Superior temporal gyrus (tissue), 1 donor: ENCODE measurements around the gene B3GLCT.
"Not testable (repeated sequence)": the region's sequence is repeated elsewhere in the genome, so short reads cannot be mapped to it uniquely, and the experiment has no call there.

Experiments
- DNase-seq: peaks from one replicate; pipeline ENCODE4 v3.0.0-alpha.2; 2016; ENCODE audit errors: extremely low spot score

B3GLCT gene

GRCh38 chr13:31199849-31200636 lies at the start of gene B3GLCT:
TSS of gene B3GLCT (plus strand) at chr13:31199975. CDS start at chr13:31200085, 110 bp downstream.
- DNase-seq, result peak; percentile 78

GRCh38 chr13:31150315-31150985 lies 49.3 kb upstream of the B3GLCT start:
- DNase-seq, result no peak

- DNase-seq, result no peak
Measured at GRCh38 chr13:31151837-31152236, 47.9 kb upstream of the B3GLCT start.

GRCh38 chr13:31154939-31155338 lies 44.8 kb upstream of the B3GLCT start:
- no peak for DNase-seq

GRCh38 chr13:31159306-31159705 lies 40.5 kb upstream of the B3GLCT start:
- peak; percentile 26 for DNase-seq

GRCh38 chr13:31160857-31161556 lies 38.8 kb upstream of the B3GLCT start:
- peak; percentile 75 for DNase-seq

- DNase-seq, result peak; percentile 99
Measured at GRCh38 chr13:31161557-31162150, 38.1 kb upstream of the B3GLCT start, which contains the start of gene HSPH1. TSS of gene HSPH1 (minus strand) at chr13:31161904. CDS start at chr13:31161582, 322 bp downstream.

- DNase-seq, result peak; percentile 99
Measured at GRCh38 chr13:31162151-31163008, 37.4 kb upstream of the B3GLCT start.

GRCh38 chr13:31166591-31166990 lies 33.2 kb upstream of the B3GLCT start:
- DNase-seq, result no peak

- DNase-seq, result no peak
Measured at GRCh38 chr13:31167490-31167889, 32.3 kb upstream of the B3GLCT start.

GRCh38 chr13:31168166-31168565 lies 31.6 kb upstream of the B3GLCT start:
- no peak for DNase-seq

- no peak for DNase-seq
Measured at GRCh38 chr13:31168736-31169135, 31.0 kb upstream of the B3GLCT start.

GRCh38 chr13:31172001-31172400 lies 27.8 kb upstream of the B3GLCT start:
- DNase-seq, result no peak

- no peak for DNase-seq
Measured at GRCh38 chr13:31172535-31172934, 27.2 kb upstream of the B3GLCT start.

- DNase-seq, result peak; percentile 65
Measured at GRCh38 chr13:31174018-31174417, 25.8 kb upstream of the B3GLCT start.

- DNase-seq, result no peak
Measured at GRCh38 chr13:31175847-31176532, 23.8 kb upstream of the B3GLCT start.

GRCh38 chr13:31177813-31178495 lies 21.8 kb upstream of the B3GLCT start:
- not testable (repeated sequence) for DNase-seq

- DNase-seq, result no peak
Measured at GRCh38 chr13:31179241-31179640, 20.5 kb upstream of the B3GLCT start.

- DNase-seq, result no peak
Measured at GRCh38 chr13:31179754-31180153, 20.0 kb upstream of the B3GLCT start.

GRCh38 chr13:31182987-31183386 lies 16.8 kb upstream of the B3GLCT start:
- DNase-seq, result no peak
